Measurements from ENCODE around the gene SLC37A1.

The SLC37A1 gene

GRCh38 chr21:42522771-42523170 lies 9.1 kb downstream of the SLC37A1 start:
- Histone ChIP-seq H3K27me3 (ENCODE audit: insufficient read depth, poor library complexity, severe bottlenecking) (no peaks in the 10 kb centered on the region), H3K4me3 (replicated peaks; ENCODE audit: insufficient read depth, low read length) (no peak overlapping the region), H3K27ac (replicated peaks) (no peak overlapping the region)
- no peak for DNase-seq (ENCODE audit: low read depth in 1 of 2, low spot score in 1 of 2)
- no peak for TF ChIP-seq SPI1 (IDR thresholded peaks at IDR 0.05; ENCODE audit: borderline replicate concordance, low read depth)
- no peak for TF ChIP-seq REST (IDR thresholded peaks at IDR 0.05; ENCODE audit: insufficient replicate concordance, low read depth)
- TF ChIP-seq GABPA (IDR thresholded peaks at IDR 0.05; ENCODE audit: low read depth) = no peak
- TF ChIP-seq POLR2AphosphoS5 (IDR thresholded peaks at IDR 0.05; ENCODE audit: low read depth) = no peak
- no peak for TF ChIP-seq CTCF (IDR thresholded peaks at IDR 0.05; ENCODE audit: insufficient read depth, low read length)

GRCh38 chr21:42523211-42523610 lies 9.6 kb downstream of the SLC37A1 start:
- Histone ChIP-seq H3K27me3 (ENCODE audit: insufficient read depth, poor library complexity, severe bottlenecking) (no peaks in the 10 kb centered on the region), H3K4me3 (replicated peaks; ENCODE audit: insufficient read depth, low read length) (no peak overlapping the region), H3K27ac (replicated peaks) (no peak overlapping the region)
- DNase-seq (ENCODE audit: low read depth in 1 of 2, low spot score in 1 of 2) = no peak
- TF ChIP-seq GABPA (IDR thresholded peaks at IDR 0.05; ENCODE audit: low read depth) = no peak
- TF ChIP-seq POLR2AphosphoS5 (IDR thresholded peaks at IDR 0.05; ENCODE audit: low read depth) = no peak
- no peak for TF ChIP-seq CTCF (IDR thresholded peaks at IDR 0.05; ENCODE audit: insufficient read depth, low read length)

- no peak overlapping the region for H3K4me3 ChIP-seq (replicated peaks; ENCODE audit: insufficient read depth, low read length)
- no peak for DNase-seq (ENCODE audit: low read depth in 1 of 2, low spot score in 1 of 2)
- no peak for TF ChIP-seq GABPA (IDR thresholded peaks at IDR 0.05; ENCODE audit: low read depth)
- no peak for TF ChIP-seq CTCF (IDR thresholded peaks at IDR 0.05; ENCODE audit: insufficient read depth, low read length)
- TF ChIP-seq REST (IDR thresholded peaks at IDR 0.05; ENCODE audit: insufficient replicate concordance, low read depth) = no peak
- TF ChIP-seq POLR2AphosphoS5 (IDR thresholded peaks at IDR 0.05; ENCODE audit: low read depth) = no peak
- no peak for TF ChIP-seq SPI1 (IDR thresholded peaks at IDR 0.05; ENCODE audit: borderline replicate concordance, low read depth)
- no peaks in the 10 kb centered on the region for H3K27me3 ChIP-seq (ENCODE audit: insufficient read depth, poor library complexity, severe bottlenecking)
- no peak overlapping the region for H3K27ac ChIP-seq (replicated peaks)
Observed at GRCh38 chr21:42523941-42524340, 10.3 kb downstream of the SLC37A1 start.

GRCh38 chr21:42524341-42525028 lies 10.8 kb downstream of the SLC37A1 start:
- H3K27me3 ChIP-seq (ENCODE audit: insufficient read depth, poor library complexity, severe bottlenecking) = no peaks in the 10 kb centered on the region
- H3K27ac ChIP-seq (replicated peaks) = no peak overlapping the region
- TF ChIP-seq POLR2AphosphoS5 (IDR thresholded peaks at IDR 0.05; ENCODE audit: low read depth) (no peak), REST (IDR thresholded peaks at IDR 0.05; ENCODE audit: insufficient replicate concordance, low read depth) (no peak), SPI1 (IDR thresholded peaks at IDR 0.05; ENCODE audit: borderline replicate concordance, low read depth) (no peak), GABPA (IDR thresholded peaks at IDR 0.05; ENCODE audit: low read depth) (no peak), CTCF (IDR thresholded peaks at IDR 0.05; ENCODE audit: insufficient read depth, low read length) (no peak)
- H3K4me3 ChIP-seq (replicated peaks; ENCODE audit: insufficient read depth, low read length) = no peak overlapping the region
- DNase-seq (ENCODE audit: low read depth in 1 of 2, low spot score in 1 of 2) = no peak
